PC-9 (cell line): ENCODE data around the gene RETREG1. TPM values are rescaled to one million over a fixed set of nuclear protein-coding genes. Genes with fewer than 3 reads are reported as not detected.

Source experiments
- BruUV-seq: library from RNA; stranded (reverse); fragments of 400-500 nt; replicated peaks from 2 replicates; lab custom pipeline; 2021; lab: Mats Ljungman, UMichigan
- CTCF ChIA-PET: fragments of 300-600 bp; sonication (Branson Sonifier 250); formaldehyde crosslinking; loops from one replicate; lab custom pipeline; 2022; ENCODE audit warnings: antibody characterized with exemption; lab: Charles Lee
- POLR2A ChIA-PET: fragments of 300-600 bp; sonication (Branson Sonifier 250); formaldehyde crosslinking; loops from one replicate; lab custom pipeline; 2022; ENCODE audit warnings: antibody characterized with exemption; ENCODE audit not compliant: unreplicated experiment; lab: Charles Lee
- DNase-seq, 2 experiments: peaks; one replicate each; pipeline versions ENCODE4 v3.0.0 to v3.0.0-alpha.2; 2015 to 2022; ENCODE audit warnings: mixed read lengths in 1 of 2
- H2AFZ ChIP-seq: fragments of 200-600 bp; sonication (generic); 2 replicates; pipeline ENCODE4 v1.8.1; 2017; ENCODE audit warnings: antibody characterized with exemption
- H3F3A ChIP-seq: fragments of 200-600 bp; sonication (generic); 2 replicates; pipeline ENCODE4 v1.8.1; 2017; ENCODE audit warnings: antibody characterized with exemption, mild to moderate bottlenecking, low read depth; ENCODE audit not compliant: insufficient read depth
- H3K27ac ChIP-seq: fragments of 200-600 bp; sonication (generic); 2 replicates; pipeline ENCODE4 v1.6.1; 2016; ENCODE audit warnings: mixed run types
- H3K27me3 ChIP-seq: fragments of 200-600 bp; sonication (generic); 2 replicates; pipeline ENCODE4 v1.6.1; 2016; ENCODE audit warnings: low read depth, mixed run types; ENCODE audit not compliant: insufficient read depth
- H3K36me3 ChIP-seq: fragments of 200-600 bp; sonication (generic); 2 replicates; pipeline ENCODE4 v1.6.1; 2016; ENCODE audit warnings: low read depth, mixed run types
- H3K4me1 ChIP-seq: fragments of 200-600 bp; sonication (generic); replicated peaks from 2 replicates; pipeline ENCODE4 v1.6.1; 2016; ENCODE audit warnings: mixed run types; ENCODE audit not compliant: insufficient read depth
- H3K4me2 ChIP-seq: fragments of 200-600 bp; sonication (generic); 2 replicates; pipeline ENCODE4 v1.6.1; 2017; ENCODE audit warnings: mixed run types
- H3K4me3 ChIP-seq: fragments of 200-600 bp; sonication (generic); 2 replicates; pipeline ENCODE4 v1.6.1; 2016; ENCODE audit warnings: mixed run types
- H3K79me2 ChIP-seq: fragments of 200-600 bp; sonication (generic); 2 replicates; pipeline ENCODE4 v1.6.1; 2017; ENCODE audit warnings: low read depth, mixed run types
- H3K9me2 ChIP-seq: fragments of 200-600 bp; sonication (generic); 2 replicates; pipeline ENCODE4 v1.8.1; 2017; ENCODE audit warnings: mild to moderate bottlenecking; ENCODE audit not compliant: insufficient read depth
- H3K9me3 ChIP-seq: fragments of 200-600 bp; sonication (generic); 2 replicates; pipeline ENCODE4 v1.8.1; 2016; ENCODE audit warnings: low read depth; ENCODE audit not compliant: insufficient read depth
- H4K20me1 ChIP-seq: fragments of 200-600 bp; sonication (generic); 2 replicates; pipeline ENCODE4 v1.8.1; 2017; ENCODE audit not compliant: insufficient read depth
- CTCF ChIP-seq: fragments of 200-600 bp; sonication (generic); conservative IDR thresholded peaks from 2 replicates; pipeline ENCODE4 v1.6.1; 2017; ENCODE audit warnings: mixed run types, antibody characterized with exemption, mild to moderate bottlenecking, moderate library complexity
- EZH2 ChIP-seq: fragments of 200-600 bp; sonication (generic); IDR thresholded peaks from 2 replicates; pipeline ENCODE4 v1.8.0; 2017; ENCODE audit warnings: antibody characterized with exemption, low read depth
- intact Hi-C: fragments of 100-400 bp; cut with micrococcal nuclease; formaldehyde crosslinking; loops from one replicate; pipeline ENCODE4 v1.10.0; 2022; ENCODE audit not compliant: unreplicated experiment
- total RNA-seq: library from RNA; stranded (reverse); gene quantifications from 2 replicates; pipeline ENCODE4 v1.2.3, GENCODE V29; 2021

Gene RETREG1
- total RNA-seq, 1 experiment from 2014 or later: 9.7 TPM

GRCh38 chr5:16574789-16575721 lies 41.7 kb downstream of the RETREG1 start:
- no peaks in the 10 kb centered on the region for H3F3A ChIP-seq
- peaks cover 15% of the 10 kb centered on the region; the same call in 1 of the 2 replicates for H3K27me3 ChIP-seq
- POLR2A ChIA-PET: no interaction called here
- H3K9me2 ChIP-seq: no peaks in the 10 kb centered on the region; the same call in 1 of the 2 replicates
- intact Hi-C loops: no loop called here
- H4K20me1 ChIP-seq: no peaks in the 10 kb centered on the region
- CTCF ChIA-PET: interaction anchor here (0.6 to 1.1 kb wide), 3 partner anchors 10 to 664 kb away, joined by 3 to 5 read pairs (median 4); no protein-coding TSS in a partner anchor
- TF ChIP-seq EZH2 (no peak), CTCF (no peak)
- H3K36me3 ChIP-seq: no peaks in the 10 kb centered on the region
- no TSS peak for BruUV-seq
- H3K4me3 ChIP-seq: no peak overlapping the region
- H3K4me2 ChIP-seq: no peak overlapping the region
- DNase-seq: no peak
- H3K79me2 ChIP-seq: no peaks in the 10 kb centered on the region
- H3K9me3 ChIP-seq: no peaks in the 10 kb centered on the region
- no peak overlapping the region for H3K27ac ChIP-seq
- no peaks in the 10 kb centered on the region for H3K4me1 ChIP-seq
- no peak overlapping the region for H2AFZ ChIP-seq

GRCh38 chr5:16573401-16573800 lies 43.4 kb downstream of the RETREG1 start:
- Histone ChIP-seq H3K9me3 (no peaks in the 10 kb centered on the region), H3K36me3 (no peaks in the 10 kb centered on the region), H3K4me3 (no peak overlapping the region), H3K9me2 (no peaks in the 10 kb centered on the region; the same call in none of the 2 replicates), H4K20me1 (no peaks in the 10 kb centered on the region), H2AFZ (no peak overlapping the region), H3F3A (no peaks in the 10 kb centered on the region), H3K79me2 (no peaks in the 10 kb centered on the region), H3K4me2 (no peak overlapping the region), H3K27me3 (peaks cover 15% of the 10 kb centered on the region; the same call in 1 of the 2 replicates), H3K4me1 (no peaks in the 10 kb centered on the region), H3K27ac (no peak overlapping the region)
- intact Hi-C loops: no loop called here
- ChIA-PET CTCF (interaction anchor here (0.7 kb wide), 1 partner anchor 1787 kb away, joined by 7 read pairs; no protein-coding TSS in a partner anchor), POLR2A (no interaction called here)
- no peak for TF ChIP-seq CTCF
- TF ChIP-seq EZH2: no peak
- BruUV-seq: no TSS peak
- no peak for DNase-seq

- no TSS peak for BruUV-seq
- Histone ChIP-seq H3K27me3 (peaks cover 7% of the 10 kb centered on the region; the same call in 1 of the 2 replicates), H3F3A (no peaks in the 10 kb centered on the region), H3K9me3 (no peaks in the 10 kb centered on the region), H3K79me2 (no peaks in the 10 kb centered on the region), H2AFZ (no peak overlapping the region), H4K20me1 (no peaks in the 10 kb centered on the region), H3K4me2 (no peak overlapping the region), H3K36me3 (no peaks in the 10 kb centered on the region), H3K4me3 (no peak overlapping the region), H3K27ac (no peak overlapping the region), H3K9me2 (no peaks in the 10 kb centered on the region; the same call in 1 of the 2 replicates), H3K4me1 (no peaks in the 10 kb centered on the region)
- ChIA-PET POLR2A (no interaction called here), CTCF (no interaction called here)
- no peak for DNase-seq
- no peak for TF ChIP-seq CTCF
- TF ChIP-seq EZH2: no peak
- intact Hi-C loops: no loop called here
Observed at GRCh38 chr5:16572289-16573015, 44.3 kb downstream of the RETREG1 start.
